Keratinocyte (primary cell): ENCODE results near the gene SFTPD.

Source experiments
- CTCF ChIP-seq, 3 experiments: IDR thresholded peaks in 1 of 3; conservative IDR thresholded peaks in 1 of 3; optimal IDR thresholded peaks in 1 of 3; 2 replicates in 2 of 3; 3 replicates in 1 of 3; pipeline versions ENCODE3 to v1.5.1; 2011; ENCODE audit warnings: low read length in 3 of 3, mild to moderate bottlenecking in 3 of 3, moderate library complexity in 2 of 3, control low read depth in 1 of 3, inconsistent platforms in 1 of 3; ENCODE audit not compliant: insufficient read depth in 2 of 3; ENCODE audit errors: extremely low read depth in 1 of 3
- EZH2 ChIP-seq: IDR thresholded peaks from one replicate; pipeline ENCODE4 v1.6.1; 2012; ENCODE audit warnings: inconsistent platforms, mild to moderate bottlenecking, low read length, moderate library complexity

- TF ChIP-seq EZH2 (no peak), CTCF (optimal IDR thresholded peaks at IDR 0.05 in 1 of 3, IDR thresholded peaks at IDR 0.05 in 1 of 3, conservative IDR thresholded peaks at IDR 0.05 in 1 of 3; ENCODE audit: extremely low read depth in 1 of 3, insufficient read depth in 2 of 3, low read length in 3 of 3) (no peak)
Measured at GRCh38 chr10:79947083-79947415, 1.9 kb downstream of the SFTPD start.
